Liver (tissue), 3 donors: ENCODE data around the gene BCL2L13.
"Not testable (repeated sequence)": the region's sequence is repeated elsewhere in the genome, so short reads cannot be mapped to it uniquely, and the experiment has no call there.

Experiments
- CTCF ChIP-seq: fragments of 150-350 bp; IDR thresholded peaks from 2 replicates; pipeline ENCODE4 v1.5.1; 2017; ENCODE audit warnings: improper control_type of control experiment, low read depth, low read length; ENCODE audit not compliant: missing input control
- EGR1 ChIP-seq, 2 donors: IDR thresholded peaks; 2 replicates each; pipeline ENCODE4 v1.6.1; 2016 to 2018; ENCODE audit warnings: antibody characterized with exemption in 2 of 2, low read depth in 2 of 2
- FOXA1 ChIP-seq: IDR thresholded peaks from 2 replicates; pipeline ENCODE4 v1.6.1; 2016; ENCODE audit warnings: antibody characterized with exemption
- GABPA ChIP-seq, 2 donors: IDR thresholded peaks in 1 of 2; conservative IDR thresholded peaks in 1 of 2; 2 replicates each; pipeline ENCODE4 v1.6.1; 2016; ENCODE audit warnings: antibody characterized with exemption in 2 of 2, mild to moderate bottlenecking in 1 of 2, moderate library complexity in 1 of 2
- JUND ChIP-seq, 2 donors: IDR thresholded peaks; 2 replicates each; pipeline ENCODE4 v1.6.1; 2016; ENCODE audit warnings: antibody characterized with exemption in 2 of 2
- MAX ChIP-seq: IDR thresholded peaks from 2 replicates; pipeline ENCODE4 v1.6.1; 2016; ENCODE audit warnings: antibody characterized with exemption
- RAD21 ChIP-seq, 2 donors: IDR thresholded peaks; 2 replicates each; pipeline ENCODE4 v1.6.1; 2016; ENCODE audit warnings: antibody characterized with exemption in 2 of 2, mild to moderate bottlenecking in 2 of 2
- REST ChIP-seq: IDR thresholded peaks from 2 replicates; pipeline ENCODE4 v1.6.1; 2016; ENCODE audit warnings: antibody characterized with exemption, mild to moderate bottlenecking
- SP1 ChIP-seq: IDR thresholded peaks from 2 replicates; pipeline ENCODE4 v1.6.1; 2018; ENCODE audit warnings: antibody characterized with exemption, mild to moderate bottlenecking
- TAF1 ChIP-seq: conservative IDR thresholded peaks from 2 replicates; pipeline ENCODE4 v1.6.1; 2016; ENCODE audit warnings: antibody characterized with exemption, mild to moderate bottlenecking
- YY1 ChIP-seq: IDR thresholded peaks from 2 replicates; pipeline ENCODE4 v1.6.1; 2016; ENCODE audit warnings: antibody characterized with exemption, mild to moderate bottlenecking
- donor health status: healthy.
- donor health status: healthy.

- not testable (repeated sequence) for TF ChIP-seq CTCF; REST; JUND (IDR thresholded peaks at IDR 0.05); RAD21 (IDR thresholded peaks at IDR 0.05); YY1; GABPA (IDR thresholded peaks at IDR 0.05 in 1 of 2, conservative IDR thresholded peaks at IDR 0.05 in 1 of 2); SP1; FOXA1; TAF1; EGR1 (IDR thresholded peaks at IDR 0.05; ENCODE audit: low read depth in 2 of 2); MAX
Measured at GRCh38 chr22:17636850-17637249, 1.7 kb upstream of the BCL2L13 start.
